Measurements from ENCODE around the gene SSH2. TPM values are rescaled to one million over a fixed set of nuclear protein-coding genes. Genes with fewer than 3 reads are reported as not detected.

SSH2 gene
- total RNA-seq, 1 donor from 2014 or later: 32.1 TPM

DNA sequence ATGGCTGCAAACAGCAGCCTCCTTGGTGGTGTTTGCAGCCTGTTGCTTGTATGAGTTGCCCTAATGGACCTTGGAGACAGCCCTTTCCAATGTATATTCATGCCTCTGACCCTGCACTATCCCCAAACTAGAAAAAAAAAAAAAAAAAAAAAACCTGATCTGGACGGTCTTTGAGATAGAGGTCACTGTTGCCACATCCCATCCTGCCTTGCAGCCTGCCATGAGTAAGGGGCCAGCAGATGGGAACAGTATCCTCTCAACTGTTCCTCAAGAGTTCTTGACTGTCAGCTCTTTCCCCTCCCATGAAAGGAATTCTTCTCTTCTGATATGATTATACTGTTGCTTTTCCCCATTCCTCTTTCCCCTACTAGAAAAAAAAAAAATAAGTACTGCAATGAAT is 152.4 kb downstream of the SSH2 start:
- DNase-seq: no peak

DNA sequence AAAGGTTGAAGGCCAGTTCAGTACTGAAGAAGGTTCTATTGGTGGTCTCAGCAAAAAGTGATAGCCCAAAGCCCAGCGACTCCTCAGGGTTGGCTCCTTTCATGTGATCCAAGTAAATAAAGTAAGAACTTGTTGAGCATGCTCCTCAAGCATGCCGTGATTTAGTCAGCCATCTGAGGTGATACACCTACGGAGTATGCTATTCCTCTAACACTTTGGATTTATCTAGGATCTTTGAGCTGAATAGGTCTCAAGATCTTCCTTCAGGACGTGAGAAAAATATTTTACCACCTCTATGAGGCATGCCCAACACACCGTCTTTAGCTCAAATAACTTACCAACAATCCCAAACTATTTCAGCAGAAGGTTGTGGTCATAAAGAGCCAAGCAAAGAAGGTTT is 154.0 kb downstream of the SSH2 start:
- DNase-seq: no peak

DNA sequence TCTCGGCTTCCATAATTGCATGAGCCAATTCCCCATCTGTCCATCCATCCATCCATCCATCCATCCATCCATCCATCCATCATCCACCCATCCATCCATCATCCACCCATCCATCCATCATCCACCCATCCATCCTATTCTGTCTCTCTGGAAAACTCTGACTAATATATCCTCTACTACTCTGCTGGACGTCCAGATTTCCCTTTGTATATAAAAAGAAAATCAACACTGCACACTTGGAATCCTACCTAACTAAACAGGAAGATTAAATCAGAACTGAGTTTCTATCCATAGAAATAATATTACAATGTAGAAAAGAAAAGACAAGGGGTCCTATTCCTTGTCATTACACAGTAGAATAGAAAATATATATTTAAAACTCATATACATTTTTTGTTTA is 157.0 kb downstream of the SSH2 start:
- DNase-seq: no peak

GRCh38 chr17:29771546-29771945 is 158.5 kb downstream of the SSH2 start:
- DNase-seq: no peak

DNA sequence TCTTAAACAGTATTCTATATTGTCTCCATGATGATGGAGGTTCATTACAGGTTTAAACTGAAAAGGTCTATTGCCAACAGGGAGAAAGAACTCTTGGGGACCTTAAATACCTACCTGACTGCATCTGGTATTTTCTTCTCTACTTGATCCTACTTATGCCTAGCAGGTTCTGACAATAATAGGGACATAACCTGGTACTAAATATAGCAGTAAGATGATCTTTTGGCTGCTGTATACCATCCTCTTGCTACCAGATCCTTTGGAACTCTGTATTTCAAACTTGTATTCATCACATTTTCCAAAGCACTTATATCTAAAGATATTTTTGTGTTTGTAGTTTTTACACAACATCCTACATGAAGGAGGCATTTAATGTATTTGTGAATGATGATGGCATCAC is 160.8 kb downstream of the SSH2 start:
- no peak for DNase-seq

GRCh38 chr17:29766796-29767327 is 163.2 kb downstream of the SSH2 start:
- no peak for DNase-seq

- DNase-seq: no peak
Observed at GRCh38 chr17:29764748-29765147, 165.3 kb downstream of the SSH2 start.

- DNase-seq: no peak
Observed at GRCh38 chr17:29764217-29764616, 165.8 kb downstream of the SSH2 start.

DNA sequence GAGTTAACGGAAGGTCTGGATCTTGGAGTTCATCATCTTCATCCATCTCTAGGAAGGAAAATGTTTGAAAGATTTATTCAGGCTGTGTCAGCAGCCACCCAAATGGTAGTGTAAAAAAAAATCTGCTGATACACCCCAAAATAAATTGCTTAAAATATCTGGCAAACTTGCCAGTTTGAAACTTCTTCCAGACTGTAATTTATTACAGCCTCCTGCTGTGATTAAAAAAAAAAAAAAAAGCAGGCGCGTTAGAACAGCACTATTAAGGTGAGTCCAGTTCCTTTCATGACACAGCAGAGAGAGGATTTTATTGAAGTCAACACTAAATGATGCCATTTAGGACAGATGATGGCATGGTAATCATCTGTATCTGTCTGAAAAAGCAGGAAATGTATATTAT is 166.8 kb downstream of the SSH2 start:
- no peak for DNase-seq

- DNase-seq: peak; percentile 89
Observed at GRCh38 chr17:29761040-29761761, 168.8 kb downstream of the SSH2 start.

DNA sequence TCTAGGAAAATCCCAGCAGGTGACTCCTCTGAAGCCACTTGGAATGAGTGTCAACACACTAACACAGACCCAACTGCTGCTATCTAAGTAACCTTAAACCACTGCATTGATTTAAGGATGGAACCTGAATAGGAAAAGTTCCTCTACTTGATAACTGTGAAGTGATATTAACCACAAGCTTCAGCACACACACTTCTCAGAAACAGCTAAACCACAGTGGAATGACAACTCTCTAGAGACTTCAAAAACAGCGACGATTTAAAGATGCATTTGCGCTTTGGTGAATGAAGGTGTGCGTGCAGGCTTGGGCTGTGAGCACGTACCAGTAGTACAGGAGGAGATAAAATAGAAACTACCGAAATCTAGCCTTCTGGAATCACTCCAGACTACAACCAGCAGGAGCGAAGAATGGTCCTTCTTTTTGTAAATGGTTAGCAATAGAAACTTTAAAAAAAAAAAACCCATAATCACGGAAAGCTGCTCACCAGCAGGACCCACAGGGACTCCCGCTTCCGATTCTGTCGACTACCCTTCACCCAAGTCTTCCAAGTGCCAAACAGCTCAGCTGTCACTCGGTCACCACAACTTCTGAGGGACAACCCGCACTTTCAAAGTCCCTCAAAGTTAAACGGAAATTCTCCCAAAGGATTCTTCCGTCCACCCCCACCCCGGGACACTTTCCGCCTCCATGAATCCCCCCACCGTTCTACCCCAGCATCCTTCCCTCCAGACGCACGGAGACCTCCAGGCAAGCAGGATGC is 169.6 kb downstream of the SSH2 start:
- peak; percentile 42 for DNase-seq

DNA sequence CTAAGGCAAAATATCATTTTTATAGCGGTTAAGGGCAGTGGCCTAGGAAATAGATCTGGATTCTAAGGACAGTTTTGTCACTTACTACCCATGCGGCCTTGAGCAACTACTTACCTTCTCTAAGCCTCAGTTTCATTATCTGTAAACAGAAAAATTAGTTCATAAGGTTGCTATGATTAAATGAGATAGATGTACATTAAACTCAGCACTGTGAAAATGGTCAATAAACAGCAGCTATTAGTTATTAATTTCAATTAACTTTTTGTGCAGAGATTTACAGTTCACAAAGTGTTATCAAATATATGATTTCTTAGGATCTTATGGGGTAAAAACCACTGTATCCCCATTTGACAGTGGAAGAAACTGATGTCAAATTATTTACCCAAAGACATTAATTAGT is 171.8 kb downstream of the SSH2 start:
- DNase-seq: no peak

- DNase-seq: no peak
Observed at GRCh38 chr17:29757788-29758187, 172.2 kb downstream of the SSH2 start.

DNA sequence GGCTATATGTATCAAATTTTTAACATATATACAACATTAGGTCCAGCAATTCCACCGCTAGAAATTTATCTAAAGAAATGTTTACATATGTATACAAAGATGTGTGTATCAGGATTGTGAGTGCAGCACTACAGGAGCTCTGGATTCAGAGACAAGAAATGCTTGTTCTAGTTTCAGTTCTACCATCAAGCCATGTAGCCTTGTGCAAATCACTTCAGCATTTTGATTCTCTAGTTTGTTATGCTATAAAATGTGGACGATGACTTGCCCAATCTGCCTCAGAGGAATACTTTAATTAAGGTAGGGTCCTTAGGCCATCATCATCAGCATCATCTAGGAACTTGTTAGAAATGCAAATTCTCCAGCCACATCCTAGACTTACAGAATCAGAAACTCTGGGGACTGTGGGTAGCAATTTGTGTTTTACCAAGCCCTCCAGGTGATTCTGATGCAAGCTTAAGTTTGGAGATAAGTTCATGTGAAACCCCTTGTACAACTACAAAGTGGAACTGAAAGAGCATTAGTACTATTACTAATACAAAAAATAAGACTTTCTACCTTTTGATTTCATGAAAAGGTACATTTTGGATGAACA is 176.1 kb downstream of the SSH2 start:
- no peak for DNase-seq

DNA sequence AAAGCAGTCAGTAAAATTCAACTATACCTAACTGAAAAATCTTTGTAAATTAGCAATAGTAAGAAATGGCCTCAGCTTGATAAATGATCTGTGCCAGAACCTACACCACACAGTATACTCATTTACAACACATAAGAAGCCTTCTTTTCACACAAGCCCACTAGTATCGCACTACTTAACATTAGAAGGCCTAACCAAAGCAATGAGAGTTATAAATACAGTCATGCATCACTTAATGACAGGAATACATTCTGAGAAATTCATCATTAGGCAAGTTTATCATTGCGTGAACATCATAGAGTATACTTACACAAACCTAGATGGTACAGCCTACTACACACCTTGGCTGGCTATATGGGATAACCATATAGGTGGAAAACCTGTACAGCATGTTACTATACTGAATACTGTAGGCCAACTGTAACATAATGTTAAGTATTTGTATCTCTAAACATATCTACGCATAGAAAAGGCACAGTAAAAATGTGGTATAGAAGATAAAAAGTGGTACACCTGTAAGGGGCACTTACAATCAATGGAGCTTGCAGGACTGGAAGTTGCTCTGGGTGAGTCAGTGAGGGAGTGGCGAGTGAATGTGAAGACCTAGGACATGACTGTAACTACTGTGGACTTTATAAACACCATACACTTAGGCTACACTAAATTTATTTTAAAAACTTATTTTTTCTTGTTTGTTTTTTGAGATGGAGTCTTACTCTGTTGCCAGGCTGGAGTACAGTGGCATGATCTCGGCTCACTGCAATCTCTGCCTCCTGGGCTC is 180.8 kb downstream of the SSH2 start:
- no peak for DNase-seq

GRCh38 chr17:29748400-29748799 is 181.6 kb downstream of the SSH2 start:
- DNase-seq: no peak

GRCh38 chr17:29747660-29748059 is 182.4 kb downstream of the SSH2 start:
- DNase-seq: no peak

GRCh38 chr17:29746669-29747068 is 183.4 kb downstream of the SSH2 start:
- DNase-seq: no peak

DNA sequence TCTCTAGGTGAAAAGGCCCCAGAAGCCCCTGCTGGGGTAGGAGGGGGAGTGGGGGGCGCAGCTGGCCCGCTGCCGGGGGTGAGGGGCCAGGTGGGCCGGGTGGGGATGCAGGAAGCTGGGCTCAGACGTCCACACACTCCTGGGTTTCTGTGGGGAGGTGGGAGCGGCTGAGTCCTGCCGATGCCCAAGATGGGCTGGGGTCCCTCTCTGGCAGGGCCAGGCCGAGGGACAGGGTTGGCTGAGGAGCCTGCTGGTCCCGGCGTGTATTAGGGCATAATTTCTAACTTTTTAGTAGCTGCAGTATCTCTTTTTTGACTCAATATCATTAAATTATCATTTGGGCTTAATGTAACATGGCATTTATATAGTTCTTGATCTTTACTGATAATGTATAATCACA is 185.9 kb downstream of the SSH2 start:
- DNase-seq: no peak

- no peak for DNase-seq
Observed at GRCh38 chr17:29742210-29742513, 187.9 kb downstream of the SSH2 start.

DNA sequence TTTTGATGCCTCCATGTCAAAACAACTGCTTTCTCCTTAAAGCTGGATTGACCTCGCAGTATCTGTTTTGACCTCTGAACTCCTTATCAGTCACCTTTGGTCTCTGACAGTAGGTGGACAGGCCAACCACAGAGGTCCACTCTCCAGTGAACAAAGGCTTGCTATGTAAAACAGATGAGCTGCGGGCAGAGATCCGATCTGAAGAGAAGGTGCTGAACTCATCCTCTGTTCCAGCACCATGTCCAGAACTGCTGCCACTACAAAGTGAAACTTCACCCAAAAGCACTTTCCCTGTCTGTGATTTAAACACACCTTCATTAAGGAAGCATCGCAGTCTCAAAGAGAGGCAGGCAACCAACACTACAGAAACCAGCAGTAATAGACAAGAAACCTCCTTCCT is 190.0 kb downstream of the SSH2 start:
- no peak for DNase-seq

DNA sequence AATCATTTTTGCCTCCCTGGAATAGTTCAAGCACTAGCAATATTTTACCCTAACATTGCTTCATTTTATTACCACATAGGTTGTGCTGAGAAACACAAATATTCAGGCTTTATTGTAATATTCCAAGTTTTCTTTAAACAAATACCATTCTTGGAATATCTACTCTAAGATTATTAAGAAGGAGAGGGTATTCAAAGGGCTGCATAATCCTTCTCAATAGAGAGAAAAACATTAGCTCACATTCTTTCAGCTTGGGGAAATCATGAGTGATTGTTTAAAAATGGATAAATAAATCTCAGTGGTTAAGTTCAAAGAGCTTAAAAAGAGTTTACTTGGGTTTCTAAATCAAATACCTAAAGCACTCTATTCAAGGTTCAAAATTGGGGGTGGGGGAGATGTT is 195.4 kb downstream of the SSH2 start:
- DNase-seq: no peak

DNA sequence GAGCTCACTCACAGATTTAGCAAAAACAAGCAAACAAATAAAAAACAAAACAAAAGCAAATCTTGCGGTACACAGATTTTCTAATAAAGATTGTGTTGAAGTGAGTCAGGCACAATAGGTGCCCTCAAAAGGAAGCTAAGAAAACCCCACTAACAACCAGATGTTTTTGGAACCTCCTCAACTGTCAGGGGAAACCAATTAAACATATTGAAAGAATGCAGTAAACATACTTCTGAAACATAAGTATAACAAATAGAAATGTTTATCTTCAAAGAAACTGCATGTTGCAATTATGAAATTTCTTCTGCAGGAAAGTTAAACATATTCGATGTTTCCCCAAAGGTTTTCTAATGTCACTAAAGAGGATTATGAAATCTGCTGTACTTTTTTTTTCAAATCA is 196.9 kb downstream of the SSH2 start:
- no peak for DNase-seq
